Vagina (tissue), 2 donors: ENCODE measurements around the gene SLC16A12.

Experiments
- POLR2A ChIP-seq, 2 donors: fragments of 450-650 bp; IDR thresholded peaks; one replicate each; pipeline ENCODE4 v1.6.1; 2017; ENCODE audit warnings: antibody characterized with exemption in 2 of 2, mild to moderate bottlenecking in 2 of 2, moderate library complexity in 2 of 2
- POLR2AphosphoS5 ChIP-seq, 2 donors: sonication (generic); formaldehyde crosslinking; IDR thresholded peaks; one replicate each; pipeline ENCODE4 v1.9.0; 2017; ENCODE audit warnings: antibody characterized with exemption in 2 of 2, mild to moderate bottlenecking in 2 of 2, low read depth in 1 of 2; ENCODE audit not compliant: insufficient read depth in 1 of 2
- TF ChIP-seq, protein P1 (sequence below), 3 experiments: fragments of 450-650 bp in 2 of 3; fragments of 200-600 bp in 1 of 3; sonication (generic) in 1 of 3; IDR thresholded peaks; one replicate each; pipeline ENCODE4 v1.5.1; 2017 to 2019; ENCODE audit warnings: antibody characterized with exemption in 3 of 3, mild to moderate bottlenecking in 2 of 3, moderate library complexity in 2 of 3

GRCh38 chr10:89458291-89458690 lies 77.1 kb downstream of the SLC16A12 start:
- TF ChIP-seq, protein P1, sequence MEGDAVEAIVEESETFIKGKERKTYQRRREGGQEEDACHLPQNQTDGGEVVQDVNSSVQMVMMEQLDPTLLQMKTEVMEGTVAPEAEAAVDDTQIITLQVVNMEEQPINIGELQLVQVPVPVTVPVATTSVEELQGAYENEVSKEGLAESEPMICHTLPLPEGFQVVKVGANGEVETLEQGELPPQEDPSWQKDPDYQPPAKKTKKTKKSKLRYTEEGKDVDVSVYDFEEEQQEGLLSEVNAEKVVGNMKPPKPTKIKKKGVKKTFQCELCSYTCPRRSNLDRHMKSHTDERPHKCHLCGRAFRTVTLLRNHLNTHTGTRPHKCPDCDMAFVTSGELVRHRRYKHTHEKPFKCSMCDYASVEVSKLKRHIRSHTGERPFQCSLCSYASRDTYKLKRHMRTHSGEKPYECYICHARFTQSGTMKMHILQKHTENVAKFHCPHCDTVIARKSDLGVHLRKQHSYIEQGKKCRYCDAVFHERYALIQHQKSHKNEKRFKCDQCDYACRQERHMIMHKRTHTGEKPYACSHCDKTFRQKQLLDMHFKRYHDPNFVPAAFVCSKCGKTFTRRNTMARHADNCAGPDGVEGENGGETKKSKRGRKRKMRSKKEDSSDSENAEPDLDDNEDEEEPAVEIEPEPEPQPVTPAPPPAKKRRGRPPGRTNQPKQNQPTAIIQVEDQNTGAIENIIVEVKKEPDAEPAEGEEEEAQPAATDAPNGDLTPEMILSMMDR (IDR thresholded peaks at IDR 0.05): no peak
- TF ChIP-seq POLR2A (IDR thresholded peaks at IDR 0.05) (no peak), POLR2AphosphoS5 (IDR thresholded peaks at IDR 0.05; ENCODE audit: insufficient read depth in 1 of 2, low read depth in 1 of 2) (no peak)
